ENCODE results near the gene PCBP4.

DNA sequence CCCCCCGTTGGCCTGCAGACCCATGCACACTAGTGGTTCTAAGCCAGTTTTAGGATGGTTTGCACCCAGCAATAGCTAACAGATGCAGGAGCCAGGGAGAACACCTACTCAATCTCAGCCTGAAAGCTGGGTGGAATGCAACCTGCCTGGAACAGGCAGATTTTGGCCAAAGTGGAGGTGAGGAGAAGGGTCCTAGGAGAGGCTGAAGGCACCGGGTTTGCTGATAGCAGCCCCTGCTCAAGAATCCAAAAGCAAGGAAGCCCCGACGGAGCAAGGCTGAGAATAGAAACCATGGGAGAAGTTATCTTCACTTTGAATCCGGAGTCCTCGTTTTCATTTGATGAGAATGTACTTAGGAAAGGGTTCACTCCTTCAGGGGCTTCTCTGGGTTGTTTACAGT is 35.5 kb downstream of the PCBP4 start:
- TF ChIP-seq CTCF (conservative IDR thresholded peaks at IDR 0.05) (no peak), EZH2 (IDR thresholded peaks at IDR 0.05; ENCODE audit: low read depth) (no peak)

All from PC-9 (cell line).